Loucy (cell line): ENCODE results near the gene DHX16.

Source experiments
- H2AFZ ChIP-seq: fragments of 200-600 bp; sonication (generic); 2 replicates; pipeline ENCODE4 v1.6.0; 2016; ENCODE audit warnings: antibody characterized with exemption, mild to moderate bottlenecking, low read length, moderate library complexity
- H3F3A ChIP-seq: fragments of 200-600 bp; 2 replicates; pipeline ENCODE4 v1.6.0; 2016; ENCODE audit warnings: antibody characterized with exemption, low read depth, mild to moderate bottlenecking
- H3K27me3 ChIP-seq: fragments of 200-600 bp; sonication (generic); 2 replicates; pipeline ENCODE4 v1.6.1; 2014; ENCODE audit warnings: low read length, mild to moderate bottlenecking; ENCODE audit not compliant: insufficient read depth, poor library complexity, severe bottlenecking
- H3K36me3 ChIP-seq: fragments of 200-600 bp; sonication (generic); 2 replicates; pipeline ENCODE4 v1.6.1; 2016; ENCODE audit warnings: low read length; ENCODE audit not compliant: insufficient read depth
- H3K4me1 ChIP-seq: fragments of 200-600 bp; sonication (generic); 2 replicates; pipeline ENCODE4 v1.5.1; 2014; ENCODE audit warnings: low read length, mild to moderate bottlenecking; ENCODE audit not compliant: insufficient read depth, poor library complexity, severe bottlenecking
- H3K4me2 ChIP-seq: fragments of 200-600 bp; sonication (generic); 2 replicates; pipeline ENCODE4 v1.6.0; 2014; ENCODE audit warnings: antibody characterized with exemption, low read length, low read depth, mild to moderate bottlenecking; ENCODE audit not compliant: poor library complexity, severe bottlenecking
- H3K4me3 ChIP-seq: fragments of 200-600 bp; sonication (generic); 2 replicates; pipeline ENCODE4 v1.5.1; 2014; ENCODE audit warnings: low read length, mild to moderate bottlenecking, mixed read lengths; ENCODE audit not compliant: poor library complexity, severe bottlenecking
- H3K79me2 ChIP-seq: fragments of 200-600 bp; sonication (generic); 2 replicates; pipeline ENCODE4 v1.6.1; 2014; ENCODE audit warnings: low read length; ENCODE audit not compliant: insufficient read depth
- H3K9ac ChIP-seq: fragments of 200-600 bp; sonication (generic); 2 replicates; pipeline ENCODE4 v1.6.0; 2014; ENCODE audit warnings: mild to moderate bottlenecking, low read depth, low read length, moderate library complexity; ENCODE audit not compliant: poor library complexity, severe bottlenecking
- H3K9me2 ChIP-seq: fragments of 200-600 bp; sonication (generic); replicated peaks from 2 replicates; pipeline ENCODE4 v1.6.1; 2016; ENCODE audit warnings: low read depth, low read length, mixed read lengths
- H3K9me3 ChIP-seq: fragments of 200-600 bp; sonication (generic); 2 replicates; pipeline ENCODE4 v1.6.1; 2014; ENCODE audit warnings: mild to moderate bottlenecking, antibody characterized with exemption, low read length, low read depth; ENCODE audit not compliant: insufficient read depth
- H4K20me1 ChIP-seq: fragments of 200-600 bp; sonication (generic); 2 replicates; pipeline ENCODE4 v1.6.0; 2014; ENCODE audit warnings: antibody characterized with exemption, low read length, mild to moderate bottlenecking; ENCODE audit not compliant: insufficient read depth, poor library complexity, severe bottlenecking
- CTCF ChIP-seq: fragments of 200-600 bp; sonication (generic); conservative IDR thresholded peaks from 2 replicates; pipeline ENCODE4 v1.5.1; 2014; ENCODE audit warnings: mild to moderate bottlenecking, antibody characterized with exemption, low read length
- EZH2phosphoT487 ChIP-seq: fragments of 200-600 bp; IDR thresholded peaks from 2 replicates; pipeline ENCODE4 v1.6.1; 2018; ENCODE audit warnings: antibody characterized with exemption, mild to moderate bottlenecking, moderate library complexity, borderline replicate concordance

DHX16 gene

GRCh38 chr6:30603961-30604360 is 68.8 kb downstream of the DHX16 start:
- Histone ChIP-seq H3K79me2 (no peaks in the 10 kb centered on the region), H3F3A (peaks cover 8% of the 10 kb centered on the region; the same call in 1 of the 2 replicates), H3K9ac (no peak overlapping the region), H2AFZ (no peak overlapping the region), H3K4me1 (no peaks in the 10 kb centered on the region), H3K9me2 (no peaks in the 10 kb centered on the region), H4K20me1 (peaks cover 3% of the 10 kb centered on the region), H3K9me3 (no peaks in the 10 kb centered on the region), H3K36me3 (peaks cover 68% of the 10 kb centered on the region; the same call in 1 of the 2 replicates), H3K27me3 (no peaks in the 10 kb centered on the region), H3K4me3 (no peak overlapping the region), H3K4me2 (no peak overlapping the region)
- TF ChIP-seq CTCF, result no peak
- TF ChIP-seq EZH2phosphoT487, result no peak
